ENCODE results near the gene SLAMF9. TPM values are rescaled to one million over a fixed set of nuclear protein-coding genes. Genes with fewer than 3 reads are reported as not detected.

Gene SLAMF9
- total and polyA plus RNA-seq, 4 donors = 0.25 to 0.68 (median 0.64) TPM; not detected in 1

DNA sequence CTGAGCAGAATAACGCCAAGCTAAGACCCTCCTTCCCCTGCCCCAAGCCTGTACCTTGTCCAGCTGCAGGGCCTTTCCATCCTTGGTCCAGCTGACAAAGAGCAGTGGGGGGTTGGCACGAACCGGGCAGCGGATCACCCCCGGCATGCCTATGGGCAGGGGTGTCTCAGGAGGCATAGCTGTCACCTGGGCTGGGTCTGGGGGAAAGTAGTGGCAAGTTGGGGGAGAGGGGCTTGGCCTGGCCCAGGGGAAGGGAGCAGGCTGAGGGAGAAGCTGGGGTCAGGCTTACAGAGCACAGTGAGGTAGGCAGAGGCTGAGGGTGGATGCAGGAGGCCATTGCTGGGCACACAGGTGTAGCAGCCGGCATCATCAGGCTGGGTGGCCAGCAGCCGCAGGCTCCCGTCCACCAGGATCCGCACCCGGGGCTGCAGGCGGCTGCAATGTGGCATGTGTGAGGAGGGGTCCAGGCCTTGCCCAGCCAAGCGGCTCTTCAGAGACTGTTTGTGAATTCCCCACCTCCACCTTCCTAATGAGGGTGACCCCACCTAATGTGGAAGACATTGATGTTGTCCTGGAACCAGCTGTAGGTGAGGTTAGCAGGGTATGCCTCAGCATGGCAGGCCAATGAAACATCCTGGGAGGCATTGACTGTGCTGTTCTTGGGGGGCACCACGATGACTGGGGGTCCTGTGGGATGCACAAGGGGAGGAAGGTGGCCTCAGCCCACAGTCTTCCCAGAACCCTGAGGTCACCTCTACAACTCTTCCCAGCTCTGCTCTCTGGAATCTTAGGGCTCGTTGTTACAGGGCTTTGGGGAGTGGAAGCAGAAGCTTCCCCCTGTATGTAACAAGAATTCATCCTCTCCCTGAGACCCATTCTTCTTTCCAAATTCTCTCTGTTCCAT is 19.6 kb downstream of the SLAMF9 start:
- Histone ChIP-seq H3K4me1 (ENCODE audit: control insufficient read depth in 4 of 4, insufficient read depth in 4 of 4, low read length in 3 of 4) (peaks cover 4 to 24% (median 16%) of the 10 kb centered on the region in 4 donors), H3K4me3 (ENCODE audit: low read depth in 1 of 3, low read length in 3 of 3) (no peak overlapping the region), H3K27me3 (ENCODE audit: control insufficient read depth in 4 of 4, insufficient read depth in 4 of 4, low read length in 3 of 4) (no peaks in the 10 kb centered on the region), H3K9ac (ENCODE audit: low read depth in 1 of 2, low read length in 2 of 2) (no peak overlapping the region), H3K36me3 (ENCODE audit: control insufficient read depth in 4 of 4, insufficient read depth in 3 of 4, low read depth in 1 of 4, low read length in 3 of 4) (peaks cover 0 to 24% (median 11%) of the 10 kb centered on the region in 4 donors), H3K9me3 (ENCODE audit: control insufficient read depth in 4 of 4, low read length in 3 of 4) (no peaks in the 10 kb centered on the region), H3K27ac (ENCODE audit: low read depth in 1 of 2, low read length in 2 of 2) (no peak overlapping the region)
- DNase-seq (ENCODE audit: low spot score) = no peak
- 94% methylated on average over 14 of the region's 14 CpGs for WGBS
- TF ChIP-seq EGR1 (IDR thresholded peaks at IDR 0.05; ENCODE audit: low read depth in 2 of 2) (no peak), JUND (IDR thresholded peaks at IDR 0.05) (no peak), GABPA (IDR thresholded peaks at IDR 0.05 in 1 of 2, conservative IDR thresholded peaks at IDR 0.05 in 1 of 2) (no peak), FOXA2 (IDR thresholded peaks at IDR 0.05) (no peak), RXRA (IDR thresholded peaks at IDR 0.05) (no peak), FOXA1 (IDR thresholded peaks at IDR 0.05) (no peak), YY1 (IDR thresholded peaks at IDR 0.05) (no peak), RAD21 (IDR thresholded peaks at IDR 0.05) (no peak), HNF4A (conservative IDR thresholded peaks at IDR 0.05) (no peak), HNF4G (IDR thresholded peaks at IDR 0.05) (no peak), SP1 (IDR thresholded peaks at IDR 0.05) (no peak), TAF1 (conservative IDR thresholded peaks at IDR 0.05) (no peak), NR2F2 (IDR thresholded peaks at IDR 0.05) (no peak)
- TF ChIP-seq, protein P1, sequence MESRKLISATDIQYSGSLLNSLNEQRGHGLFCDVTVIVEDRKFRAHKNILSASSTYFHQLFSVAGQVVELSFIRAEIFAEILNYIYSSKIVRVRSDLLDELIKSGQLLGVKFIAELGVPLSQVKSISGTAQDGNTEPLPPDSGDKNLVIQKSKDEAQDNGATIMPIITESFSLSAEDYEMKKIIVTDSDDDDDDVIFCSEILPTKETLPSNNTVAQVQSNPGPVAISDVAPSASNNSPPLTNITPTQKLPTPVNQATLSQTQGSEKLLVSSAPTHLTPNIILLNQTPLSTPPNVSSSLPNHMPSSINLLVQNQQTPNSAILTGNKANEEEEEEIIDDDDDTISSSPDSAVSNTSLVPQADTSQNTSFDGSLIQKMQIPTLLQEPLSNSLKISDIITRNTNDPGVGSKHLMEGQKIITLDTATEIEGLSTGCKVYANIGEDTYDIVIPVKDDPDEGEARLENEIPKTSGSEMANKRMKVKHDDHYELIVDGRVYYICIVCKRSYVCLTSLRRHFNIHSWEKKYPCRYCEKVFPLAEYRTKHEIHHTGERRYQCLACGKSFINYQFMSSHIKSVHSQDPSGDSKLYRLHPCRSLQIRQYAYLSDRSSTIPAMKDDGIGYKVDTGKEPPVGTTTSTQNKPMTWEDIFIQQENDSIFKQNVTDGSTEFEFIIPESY (IDR thresholded peaks at IDR 0.05) = no peak
- TF ChIP-seq, protein P2, sequence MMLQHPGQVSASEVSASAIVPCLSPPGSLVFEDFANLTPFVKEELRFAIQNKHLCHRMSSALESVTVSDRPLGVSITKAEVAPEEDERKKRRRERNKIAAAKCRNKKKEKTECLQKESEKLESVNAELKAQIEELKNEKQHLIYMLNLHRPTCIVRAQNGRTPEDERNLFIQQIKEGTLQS (IDR thresholded peaks at IDR 0.05) = no peak
- TF ChIP-seq, protein P3, sequence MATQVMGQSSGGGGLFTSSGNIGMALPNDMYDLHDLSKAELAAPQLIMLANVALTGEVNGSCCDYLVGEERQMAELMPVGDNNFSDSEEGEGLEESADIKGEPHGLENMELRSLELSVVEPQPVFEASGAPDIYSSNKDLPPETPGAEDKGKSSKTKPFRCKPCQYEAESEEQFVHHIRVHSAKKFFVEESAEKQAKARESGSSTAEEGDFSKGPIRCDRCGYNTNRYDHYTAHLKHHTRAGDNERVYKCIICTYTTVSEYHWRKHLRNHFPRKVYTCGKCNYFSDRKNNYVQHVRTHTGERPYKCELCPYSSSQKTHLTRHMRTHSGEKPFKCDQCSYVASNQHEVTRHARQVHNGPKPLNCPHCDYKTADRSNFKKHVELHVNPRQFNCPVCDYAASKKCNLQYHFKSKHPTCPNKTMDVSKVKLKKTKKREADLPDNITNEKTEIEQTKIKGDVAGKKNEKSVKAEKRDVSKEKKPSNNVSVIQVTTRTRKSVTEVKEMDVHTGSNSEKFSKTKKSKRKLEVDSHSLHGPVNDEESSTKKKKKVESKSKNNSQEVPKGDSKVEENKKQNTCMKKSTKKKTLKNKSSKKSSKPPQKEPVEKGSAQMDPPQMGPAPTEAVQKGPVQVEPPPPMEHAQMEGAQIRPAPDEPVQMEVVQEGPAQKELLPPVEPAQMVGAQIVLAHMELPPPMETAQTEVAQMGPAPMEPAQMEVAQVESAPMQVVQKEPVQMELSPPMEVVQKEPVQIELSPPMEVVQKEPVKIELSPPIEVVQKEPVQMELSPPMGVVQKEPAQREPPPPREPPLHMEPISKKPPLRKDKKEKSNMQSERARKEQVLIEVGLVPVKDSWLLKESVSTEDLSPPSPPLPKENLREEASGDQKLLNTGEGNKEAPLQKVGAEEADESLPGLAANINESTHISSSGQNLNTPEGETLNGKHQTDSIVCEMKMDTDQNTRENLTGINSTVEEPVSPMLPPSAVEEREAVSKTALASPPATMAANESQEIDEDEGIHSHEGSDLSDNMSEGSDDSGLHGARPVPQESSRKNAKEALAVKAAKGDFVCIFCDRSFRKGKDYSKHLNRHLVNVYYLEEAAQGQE (IDR thresholded peaks at IDR 0.05) = no peak
- TF ChIP-seq, protein P4, sequence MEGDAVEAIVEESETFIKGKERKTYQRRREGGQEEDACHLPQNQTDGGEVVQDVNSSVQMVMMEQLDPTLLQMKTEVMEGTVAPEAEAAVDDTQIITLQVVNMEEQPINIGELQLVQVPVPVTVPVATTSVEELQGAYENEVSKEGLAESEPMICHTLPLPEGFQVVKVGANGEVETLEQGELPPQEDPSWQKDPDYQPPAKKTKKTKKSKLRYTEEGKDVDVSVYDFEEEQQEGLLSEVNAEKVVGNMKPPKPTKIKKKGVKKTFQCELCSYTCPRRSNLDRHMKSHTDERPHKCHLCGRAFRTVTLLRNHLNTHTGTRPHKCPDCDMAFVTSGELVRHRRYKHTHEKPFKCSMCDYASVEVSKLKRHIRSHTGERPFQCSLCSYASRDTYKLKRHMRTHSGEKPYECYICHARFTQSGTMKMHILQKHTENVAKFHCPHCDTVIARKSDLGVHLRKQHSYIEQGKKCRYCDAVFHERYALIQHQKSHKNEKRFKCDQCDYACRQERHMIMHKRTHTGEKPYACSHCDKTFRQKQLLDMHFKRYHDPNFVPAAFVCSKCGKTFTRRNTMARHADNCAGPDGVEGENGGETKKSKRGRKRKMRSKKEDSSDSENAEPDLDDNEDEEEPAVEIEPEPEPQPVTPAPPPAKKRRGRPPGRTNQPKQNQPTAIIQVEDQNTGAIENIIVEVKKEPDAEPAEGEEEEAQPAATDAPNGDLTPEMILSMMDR (IDR thresholded peaks at IDR 0.05; ENCODE audit: low read depth, low read length, missing input control) = no peak
- TF ChIP-seq, protein P5, sequence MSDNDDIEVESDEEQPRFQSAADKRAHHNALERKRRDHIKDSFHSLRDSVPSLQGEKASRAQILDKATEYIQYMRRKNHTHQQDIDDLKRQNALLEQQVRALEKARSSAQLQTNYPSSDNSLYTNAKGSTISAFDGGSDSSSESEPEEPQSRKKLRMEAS (IDR thresholded peaks at IDR 0.05) = no peak

All from liver (tissue), 9 donors.